IMR-90 (cell line): ENCODE results near the gene ATP1B3. TPM values are rescaled to one million over a fixed set of nuclear protein-coding genes. Genes with fewer than 3 reads are reported as not detected.
A peak's percentile ranks its signal among the peaks of the same experiment; 100 is the strongest.

Experiments used
- ATAC-seq: fragments of 200-7000 bp; cut with Tn5 transposase; 2 replicates; pipeline ENCODE4 v1.9.1; 2020; ENCODE audit warnings: low read depth, mild to moderate bottlenecking, moderate library complexity
- BruUV-seq: library from RNA; stranded (reverse); fragments of 400-500 nt; replicated peaks from 2 replicates; lab custom pipeline; 2021; lab: Mats Ljungman, UMichigan
- CTCF ChIA-PET: fragments of 300-600 bp; formaldehyde crosslinking; extraction: SDS; loops from one replicate; lab custom pipeline; 2021; ENCODE audit warnings: antibody characterized with exemption; lab: Yijun Ruan, JAX
- POLR2A ChIA-PET: fragments of 300-600 bp; sonication (Branson Sonifier 250); formaldehyde crosslinking; loops from one replicate; lab custom pipeline; 2022; ENCODE audit warnings: antibody characterized with exemption; ENCODE audit not compliant: unreplicated experiment; lab: Charles Lee
- DNase-seq: peaks from one replicate; pipeline ENCODE4 v3.0.0; 2013
- H2AFZ ChIP-seq: replicated peaks from 2 replicates; pipeline ENCODE3; 2013; ENCODE audit warnings: low read length, mild to moderate bottlenecking; ENCODE audit not compliant: poor library complexity
- H2AK5ac ChIP-seq: 2 replicates; pipeline ENCODE4 v1.6.1; 2013; ENCODE audit warnings: low read depth, low read length, inconsistent platforms
- H2AK9ac ChIP-seq: replicated peaks from 2 replicates; pipeline ENCODE3; 2013; ENCODE audit warnings: mild to moderate bottlenecking, low read depth, low read length, moderate library complexity; ENCODE audit not compliant: poor library complexity
- H2BK120ac ChIP-seq: 2 replicates; pipeline ENCODE4 v1.6.1; 2013; ENCODE audit warnings: low read depth, low read length, inconsistent platforms
- H2BK15ac ChIP-seq: 3 replicates; pipeline ENCODE4 v1.6.1; 2013; ENCODE audit warnings: low read depth, low read length, inconsistent platforms
- H2BK20ac ChIP-seq: 2 replicates; pipeline ENCODE4 v1.6.1; 2013; ENCODE audit warnings: low read depth, mild to moderate bottlenecking, inconsistent platforms, low read length, moderate library complexity
- H2BK5ac ChIP-seq: 2 replicates; pipeline ENCODE4 v1.6.1; 2013; ENCODE audit warnings: mild to moderate bottlenecking, low read depth, low read length, inconsistent platforms; ENCODE audit not compliant: poor library complexity, severe bottlenecking
- H3K14ac ChIP-seq: replicated peaks from 2 replicates; pipeline ENCODE4 v1.6.1; 2013; ENCODE audit warnings: low read depth, low read length, inconsistent platforms
- H3K18ac ChIP-seq: 2 replicates; pipeline ENCODE4 v1.6.1; 2013; ENCODE audit warnings: low read depth, low read length, control low read depth
- H3K23ac ChIP-seq: 2 replicates; pipeline ENCODE4 v1.6.1; 2013; ENCODE audit warnings: low read depth, low read length, inconsistent platforms
- H3K27ac ChIP-seq: 2 replicates; pipeline ENCODE4 v1.5.1; 2013; ENCODE audit warnings: mild to moderate bottlenecking, control low read depth, low read length; ENCODE audit not compliant: insufficient read depth
- H3K27me3 ChIP-seq: 2 replicates; pipeline ENCODE4 v1.6.1; 2013; ENCODE audit warnings: low read length; ENCODE audit not compliant: control insufficient read depth, insufficient read depth
- H3K36me3 ChIP-seq: 2 replicates; pipeline ENCODE4 v1.6.1; 2013; ENCODE audit warnings: low read length, mixed read lengths; ENCODE audit not compliant: control insufficient read depth, insufficient read depth
- H3K4ac ChIP-seq: 2 replicates; pipeline ENCODE4 v1.6.1; 2013; ENCODE audit warnings: low read depth, low read length, inconsistent platforms
- H3K4me1 ChIP-seq: 2 replicates; pipeline ENCODE4 v1.6.1; 2013; ENCODE audit warnings: low read length, mixed read lengths; ENCODE audit not compliant: control insufficient read depth, insufficient read depth
- H3K4me2 ChIP-seq: 2 replicates; pipeline ENCODE4 v1.6.1; 2013; ENCODE audit warnings: low read depth, mild to moderate bottlenecking, control low read depth, low read length, moderate library complexity
- H3K4me3 ChIP-seq: 2 replicates; pipeline ENCODE4 v1.5.1; 2013; ENCODE audit warnings: low read depth, mild to moderate bottlenecking, control low read depth, low read length, moderate library complexity; ENCODE audit not compliant: insufficient read depth
- H3K56ac ChIP-seq: 2 replicates; pipeline ENCODE4 v1.6.1; 2013; ENCODE audit warnings: low read length, inconsistent platforms; ENCODE audit not compliant: insufficient read depth; ENCODE audit errors: extremely low read depth
- H3K79me1 ChIP-seq, 2 experiments: 2 replicates each; pipeline ENCODE4 v1.6.1; 2013; ENCODE audit warnings: low read length in 2 of 2, inconsistent platforms in 1 of 2, low read depth in 1 of 2
- H3K9ac ChIP-seq: 2 replicates; pipeline ENCODE4 v1.6.1; 2013; ENCODE audit warnings: low read depth, low read length, control low read depth
- H3K9me1 ChIP-seq: 2 replicates; pipeline ENCODE4 v1.6.1; 2013; ENCODE audit warnings: low read length, inconsistent platforms; ENCODE audit not compliant: insufficient read depth
- H3K9me3 ChIP-seq: 2 replicates; pipeline ENCODE4 v1.6.1; 2013; ENCODE audit warnings: low read length; ENCODE audit not compliant: control insufficient read depth, insufficient read depth
- H4K20me1 ChIP-seq: 2 replicates; pipeline ENCODE4 v1.6.1; 2013; ENCODE audit warnings: low read length, inconsistent platforms; ENCODE audit not compliant: insufficient read depth
- H4K5ac ChIP-seq: 2 replicates; pipeline ENCODE4 v1.6.1; 2013; ENCODE audit warnings: mild to moderate bottlenecking, low read depth, low read length, control low read depth
- H4K8ac ChIP-seq, 2 experiments: 2 replicates each; pipeline ENCODE4 v1.6.1; 2013; ENCODE audit warnings: low read depth in 2 of 2, low read length in 2 of 2, control low read depth in 1 of 2, inconsistent platforms in 1 of 2
- H4K91ac ChIP-seq: 2 replicates; pipeline ENCODE4 v1.6.1; 2013; ENCODE audit warnings: low read depth, low read length, inconsistent platforms; ENCODE audit not compliant: insufficient read depth
- BHLHE40 ChIP-seq: fragments of 150-350 bp; IDR thresholded peaks from 2 replicates; pipeline ENCODE4 v1.6.1; 2016; ENCODE audit warnings: mild to moderate bottlenecking, low read depth, low read length
- CEBPB ChIP-seq: IDR thresholded peaks from 2 replicates; pipeline ENCODE4 v1.6.1; 2012; ENCODE audit warnings: low read depth, low read length, improper control_type of control experiment
- CHD1 ChIP-seq: IDR thresholded peaks from 2 replicates; pipeline ENCODE4 v1.6.1; 2012; ENCODE audit warnings: low read depth, low read length, improper control_type of control experiment
- FOS ChIP-seq: fragments of 150-350 bp; IDR thresholded peaks from 2 replicates; pipeline ENCODE4 v1.6.1; 2016; ENCODE audit warnings: low read depth, low read length
- MAFK ChIP-seq: IDR thresholded peaks from 2 replicates; pipeline ENCODE4 v1.6.1; 2012; ENCODE audit warnings: low read depth, low read length, improper control_type of control experiment
- MAZ ChIP-seq: IDR thresholded peaks from 2 replicates; pipeline ENCODE4 v1.6.1; 2012; ENCODE audit warnings: low read depth, mild to moderate bottlenecking, low read length, improper control_type of control experiment, moderate library complexity, borderline replicate concordance
- NFE2L2 ChIP-seq: fragments of 150-350 bp; IDR thresholded peaks from 2 replicates; pipeline ENCODE4 v1.6.1; 2016; ENCODE audit warnings: low read depth, mild to moderate bottlenecking, low read length
- POLR2A ChIP-seq: IDR thresholded peaks from 2 replicates; pipeline ENCODE4 v1.6.1; 2012; ENCODE audit warnings: mild to moderate bottlenecking, low read depth, low read length
- RCOR1 ChIP-seq: IDR thresholded peaks from 2 replicates; pipeline ENCODE4 v1.6.1; 2012; ENCODE audit warnings: mild to moderate bottlenecking, low read length, improper control_type of control experiment; ENCODE audit not compliant: insufficient replicate concordance
- RFX5 ChIP-seq: IDR thresholded peaks from 2 replicates; pipeline ENCODE4 v1.8.0; 2012; ENCODE audit warnings: low read depth, mild to moderate bottlenecking, low read length, moderate library complexity
- WGBS, 2 experiments: methylation state at CpG; one replicate each; pipeline versions ENCODE4 v1.1.5 to v1.1.7; 2013; ENCODE audit warnings: missing lambda C conversion rate in 2 of 2; ENCODE audit not compliant: insufficient read length in 1 of 2; ENCODE audit errors: extremely low coverage in 2 of 2; 5-methylcytosine and 5-hydroxymethylcytosine counted together
- dilution Hi-C: fragments of 300-500 bp; cut with HindIII; formaldehyde crosslinking; loops from one replicate; pipeline ENCODE4 v1.14.3; 2018; ENCODE audit warnings: low sequenced_read_pairs; ENCODE audit not compliant: unreplicated experiment
- in situ Hi-C: fragments of 300-500 bp; cut with MboI; formaldehyde crosslinking; loops from 3 replicates; pipeline ENCODE4 v1.14.3; 2019; ENCODE audit warnings: low sequenced_read_pairs, inconsistent platforms, mixed read lengths
- intact Hi-C: fragments of 100-400 bp; cut with micrococcal nuclease; formaldehyde crosslinking; loops from 2 replicates; pipeline ENCODE4 v1.10.0; 2022
- polyA plus RNA-seq, 3 experiments: library from polyadenylated mRNA; depleted of rRNA; stranded (reverse); fragments of >200 nt; gene quantifications; 2 replicates each; pipeline ENCODE4 v1.2.3, GENCODE V29; 2012; ENCODE audit warnings: low replicate concordance in 1 of 3
- total RNA-seq: library from RNA; depleted of rRNA; stranded (reverse); fragments of >200 nt; gene quantifications from 2 replicates; pipeline ENCODE4 v1.2.3, GENCODE V29; 2012
- TF ChIP-seq, protein P1 (sequence below): fragments of 150-350 bp; IDR thresholded peaks from 2 replicates; pipeline ENCODE4 v1.6.1; 2016; ENCODE audit warnings: low read depth, mild to moderate bottlenecking, low read length, moderate library complexity, borderline replicate concordance
- TF ChIP-seq, protein P2 (sequence below): fragments of 150-350 bp; IDR thresholded peaks from 2 replicates; pipeline ENCODE4 v1.6.1; 2017; ENCODE audit warnings: mild to moderate bottlenecking, antibody characterized with exemption, low read length, low read depth

ATP1B3 gene
- total and polyA plus RNA-seq, 2 of the 4 experiments (the other 2 are of a cell fraction), result 64.3 to 126 TPM

DNA sequence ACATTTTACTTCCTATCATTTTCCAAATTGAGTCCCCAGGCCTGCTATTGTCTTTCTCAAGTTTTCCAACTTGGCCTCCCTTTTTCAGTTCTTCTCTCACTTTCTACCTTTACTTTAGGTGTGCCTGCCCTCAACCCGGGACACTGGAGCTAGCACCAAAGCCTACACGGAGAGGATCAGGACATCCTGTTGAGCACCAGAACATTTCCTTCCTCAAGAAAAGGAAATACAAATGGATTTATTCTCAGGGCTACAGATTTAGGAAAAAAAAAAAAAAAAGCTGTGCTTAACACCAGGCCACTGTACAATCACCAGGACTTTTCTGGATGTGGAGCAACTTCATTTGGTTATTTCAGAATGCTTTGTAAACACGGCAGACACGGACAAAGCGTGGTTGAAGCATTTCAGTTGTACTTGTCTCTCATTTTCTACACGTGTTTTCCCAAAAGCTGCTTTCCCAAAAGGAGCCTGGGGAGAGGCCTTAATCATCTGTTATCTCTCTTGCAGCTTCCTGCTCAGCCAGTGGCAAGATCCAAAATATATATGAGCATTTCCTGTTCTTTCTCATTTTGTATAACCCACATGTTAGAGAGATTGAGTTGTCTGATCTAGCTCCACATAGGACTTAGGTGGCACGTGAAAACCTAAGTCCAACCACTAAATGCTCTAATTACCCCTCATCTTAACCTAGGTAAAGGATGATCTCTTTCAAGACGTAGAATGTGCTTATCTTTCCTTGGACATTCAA is 15.5 kb upstream of the ATP1B3 start:
- TF ChIP-seq, protein P1, sequence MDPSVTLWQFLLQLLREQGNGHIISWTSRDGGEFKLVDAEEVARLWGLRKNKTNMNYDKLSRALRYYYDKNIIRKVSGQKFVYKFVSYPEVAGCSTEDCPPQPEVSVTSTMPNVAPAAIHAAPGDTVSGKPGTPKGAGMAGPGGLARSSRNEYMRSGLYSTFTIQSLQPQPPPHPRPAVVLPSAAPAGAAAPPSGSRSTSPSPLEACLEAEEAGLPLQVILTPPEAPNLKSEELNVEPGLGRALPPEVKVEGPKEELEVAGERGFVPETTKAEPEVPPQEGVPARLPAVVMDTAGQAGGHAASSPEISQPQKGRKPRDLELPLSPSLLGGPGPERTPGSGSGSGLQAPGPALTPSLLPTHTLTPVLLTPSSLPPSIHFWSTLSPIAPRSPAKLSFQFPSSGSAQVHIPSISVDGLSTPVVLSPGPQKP, result no peak
- TF ChIP-seq, protein P2, sequence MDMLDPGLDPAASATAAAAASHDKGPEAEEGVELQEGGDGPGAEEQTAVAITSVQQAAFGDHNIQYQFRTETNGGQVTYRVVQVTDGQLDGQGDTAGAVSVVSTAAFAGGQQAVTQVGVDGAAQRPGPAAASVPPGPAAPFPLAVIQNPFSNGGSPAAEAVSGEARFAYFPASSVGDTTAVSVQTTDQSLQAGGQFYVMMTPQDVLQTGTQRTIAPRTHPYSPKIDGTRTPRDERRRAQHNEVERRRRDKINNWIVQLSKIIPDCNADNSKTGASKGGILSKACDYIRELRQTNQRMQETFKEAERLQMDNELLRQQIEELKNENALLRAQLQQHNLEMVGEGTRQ, result no peak
- no peak for TF ChIP-seq NFE2L2
- TF ChIP-seq RCOR1, result no peak
- TF ChIP-seq BHLHE40, result no peak
- TF ChIP-seq MAFK, result no peak
- TF ChIP-seq FOS, result no peak
- no peak for TF ChIP-seq CHD1
- TF ChIP-seq MAZ, result no peak
- TF ChIP-seq RFX5, result no peak
- no peak for TF ChIP-seq POLR2A
- TF ChIP-seq CEBPB, result no peak
- no peak overlapping the region for H2AFZ ChIP-seq
- dilution Hi-C loops, result no loop called here
- no peak overlapping the region for H4K8ac ChIP-seq
- no peak overlapping the region for H2BK120ac ChIP-seq
- WGBS, 2 experiments, result 20% methylated on average over 1 of the region's 8 CpGs; no CpG with 5 or more reads in 1 of the 2 experiments
- ChIA-PET CTCF (interaction anchor here (1.2 kb wide), 1 partner anchor 10 kb away, joined by 3 read pairs; no protein-coding TSS in a partner anchor), POLR2A (no interaction called here)
- no peaks in the 10 kb centered on the region for H4K20me1 ChIP-seq
- no peak overlapping the region for H3K27ac ChIP-seq
- DNase-seq, result no peak
- no peaks in the 10 kb centered on the region for H3K9me3 ChIP-seq
- H2AK9ac ChIP-seq, result no peak overlapping the region
- H3K4me2 ChIP-seq, result no peak overlapping the region
- H4K91ac ChIP-seq, result no peak overlapping the region
- H3K4ac ChIP-seq, result no peak overlapping the region
- no peak overlapping the region for H3K18ac ChIP-seq
- no peak overlapping the region for H3K14ac ChIP-seq
- H3K79me1 ChIP-seq, result no peaks in the 10 kb centered on the region
- no peak overlapping the region for H2BK20ac ChIP-seq
- in situ Hi-C loops, result no loop called here
- no peak overlapping the region for H2BK15ac ChIP-seq
- H3K23ac ChIP-seq, result no peak overlapping the region
- no peak overlapping the region for H3K56ac ChIP-seq
- H3K36me3 ChIP-seq, result no peaks in the 10 kb centered on the region
- no peak overlapping the region for H2AK5ac ChIP-seq
- H3K4me1 ChIP-seq, result no peaks in the 10 kb centered on the region
- H3K27me3 ChIP-seq, result peaks cover 2% of the 10 kb centered on the region; the same call in 1 of the 2 replicates
- H3K4me3 ChIP-seq, result no peak overlapping the region
- H2BK5ac ChIP-seq, result no peak overlapping the region
- no TSS peak for BruUV-seq
- intact Hi-C loops, result no loop called here
- H3K9me1 ChIP-seq, result no peaks in the 10 kb centered on the region
- no peak overlapping the region for H4K5ac ChIP-seq
- H3K9ac ChIP-seq, result no peak overlapping the region
- ATAC-seq, result 0 out of 2 replicates have a peak, but pooled peaks have one; percentile 21
